GM12878 (cell line): Measurements from ENCODE around the gene VPS18. TPM values are rescaled to one million over a fixed set of nuclear protein-coding genes. Genes with fewer than 3 reads are reported as not detected.

ENCODE experiments used
- ATAC-seq: fragments of 200-7000 bp; cut with Tn5 transposase; 3 replicates; pipeline ENCODE4 v1.9.1; 2020; ENCODE audit warnings: mild to moderate bottlenecking, moderate library complexity
- BruUV-seq: library from RNA; stranded (reverse); fragments of 400-500 nt; replicated peaks from 2 replicates; lab custom pipeline; 2021; lab: Mats Ljungman, UMichigan
- CTCF ChIA-PET: fragments of 300-600 bp; sonication (Branson Sonifier 250); formaldehyde crosslinking; extraction: SDS; loops from one replicate; lab custom pipeline; 2021; ENCODE audit warnings: inconsistent platforms; lab: Yijun Ruan, JAX
- POLR2A ChIA-PET: fragments of 350-600 bp; formaldehyde crosslinking; extraction: SDS; loops from one replicate; lab custom pipeline; 2021; ENCODE audit warnings: inconsistent platforms; lab: Charles Lee
- RAD21 ChIA-PET: fragments of 300-600 bp; sonication (Branson Sonifier 250); formaldehyde crosslinking; loops from one replicate; lab custom pipeline; 2023; ENCODE audit warnings: antibody characterized with exemption; ENCODE audit not compliant: unreplicated experiment; lab: Charles Lee
- SMC1A ChIA-PET: fragments of 300-600 bp; sonication (Branson Sonifier 250); formaldehyde crosslinking; loops from one replicate; lab custom pipeline; 2023; ENCODE audit not compliant: unreplicated experiment, uncharacterized antibody; lab: Charles Lee
- DNase-seq: peaks from one replicate; pipeline ENCODE4 v3.0.0-alpha.2; 2011; ENCODE audit warnings: low read depth, low spot score
- FAIRE-seq: peaks from 3 replicates; lab custom pipeline; 2011; peaks lifted over from hg19 to GRCh38; lab: Jason Lieb, UNC
- H2AFZ ChIP-seq: 2 replicates; pipeline ENCODE4 v1.6.0; 2011; ENCODE audit warnings: low read depth, low read length, control low read depth; ENCODE audit not compliant: control insufficient read depth
- H3K27ac ChIP-seq: 2 replicates; pipeline ENCODE4 v1.5.1; 2011; ENCODE audit warnings: control low read depth; ENCODE audit not compliant: control insufficient read depth, insufficient read depth
- H3K27me3 ChIP-seq, 2 experiments: replicated peaks in 1 of 2; 2 replicates each; pipeline versions ENCODE4 v1.6.0 to v1.6.1; 2011; ENCODE audit warnings: low read length in 1 of 2; ENCODE audit not compliant: control insufficient read depth in 2 of 2, insufficient read depth in 2 of 2
- H3K36me3 ChIP-seq, 2 experiments: 2 replicates each; pipeline ENCODE4 v1.5.1; 2011; ENCODE audit warnings: low read length in 1 of 2; ENCODE audit not compliant: control insufficient read depth in 2 of 2, insufficient read depth in 2 of 2
- H3K4me1 ChIP-seq: 2 replicates; pipeline ENCODE4 v1.6.1; 2011; ENCODE audit warnings: mild to moderate bottlenecking, low read length, moderate library complexity, mixed read lengths; ENCODE audit not compliant: control insufficient read depth, insufficient read depth
- H3K4me2 ChIP-seq: 2 replicates; pipeline ENCODE4 v1.6.0; 2011; ENCODE audit warnings: control low read depth; ENCODE audit not compliant: control insufficient read depth, insufficient read depth
- H3K4me3 ChIP-seq: fragments of 200-600 bp; sonication (generic); 2 replicates; pipeline ENCODE4 v1.5.1; 2016
- H3K79me2 ChIP-seq: 2 replicates; pipeline ENCODE4 v1.6.0; 2011; ENCODE audit warnings: low read length; ENCODE audit not compliant: control insufficient read depth, insufficient read depth
- H3K9ac ChIP-seq: 2 replicates; pipeline ENCODE4 v1.8.0; 2011; ENCODE audit warnings: low read length, control low read depth, mixed read lengths; ENCODE audit not compliant: control insufficient read depth, insufficient read depth
- H3K9me3 ChIP-seq: replicated peaks from 3 replicates; pipeline ENCODE4 v1.5.1; 2011; ENCODE audit warnings: mild to moderate bottlenecking, low read length; ENCODE audit not compliant: control insufficient read depth, insufficient read depth
- H4K20me1 ChIP-seq: 2 replicates; pipeline ENCODE4 v1.6.0; 2011; ENCODE audit not compliant: control insufficient read depth, insufficient read depth
- BCLAF1 ChIP-seq: fragments of 450-650 bp; IDR thresholded peaks from 2 replicates; pipeline ENCODE4 v1.6.1; 2017; ENCODE audit warnings: antibody characterized with exemption, mild to moderate bottlenecking, moderate library complexity
- FOS ChIP-seq: IDR thresholded peaks from 3 replicates; pipeline ENCODE4 v1.6.1; 2011; ENCODE audit warnings: borderline replicate concordance; ENCODE audit not compliant: insufficient read length; ENCODE audit errors: extremely low read depth
- IKZF2 ChIP-seq, 2 experiments: fragments of 450-650 bp; IDR thresholded peaks; 2 replicates each; pipeline ENCODE4 v1.6.1; 2017; ENCODE audit warnings: mild to moderate bottlenecking in 2 of 2, moderate library complexity in 2 of 2
- MYC ChIP-seq: IDR thresholded peaks from 2 replicates; pipeline ENCODE4 v1.6.1; 2011; ENCODE audit warnings: mild to moderate bottlenecking, low read length, moderate library complexity, inconsistent platforms; ENCODE audit not compliant: insufficient read depth, insufficient replicate concordance, insufficient read length, severe bottlenecking
- PBX3 ChIP-seq: IDR thresholded peaks from 2 replicates; pipeline ENCODE4 v1.6.1; 2011; ENCODE audit warnings: mild to moderate bottlenecking, low read depth, low read length, moderate library complexity; ENCODE audit not compliant: insufficient replicate concordance
- ZNF24 ChIP-seq: fragments of 450-650 bp; IDR thresholded peaks from 2 replicates; pipeline ENCODE4 v1.6.1; 2017; ENCODE audit warnings: antibody characterized with exemption, mild to moderate bottlenecking
- whole genome bisulfite sequencing: methylation state at CpG from one replicate; pipeline ENCODE4 v1.1.6; 2016; ENCODE audit warnings: low lambda C conversion rate; ENCODE audit not compliant: insufficient replicate concordance, insufficient coverage; ENCODE audit errors: missing lambda C conversion rate; 5-methylcytosine and 5-hydroxymethylcytosine counted together
- in situ Hi-C: fragments of 300-500 bp; cut with MboI; formaldehyde crosslinking; loops from 9 replicates; pipeline ENCODE4 v1.14.3; 2018; ENCODE audit warnings: mixed read lengths
- intact Hi-C: fragments of 100-400 bp; cut with micrococcal nuclease; formaldehyde crosslinking; loops from one replicate; pipeline ENCODE4 v1.14.2; 2022; ENCODE audit not compliant: unreplicated experiment
- polyA plus RNA-seq, 11 experiments: library from polyadenylated mRNA; depleted of rRNA in 4 of 11; unstranded in 6 of 11; stranded (reverse) in 5 of 11; fragments of >200 nt; fragmentation: Nextera tagmentation in 4 of 11; fragmentation: Illumina TruSeq in 1 of 11; extraction: Ambion mirVana in 4 of 11; extraction: Trizol in 1 of 11; gene quantifications; 1 replicate in 1 of 11; 2 replicates in 10 of 11; pipeline versions ENCODE4 v1.2.1 to v1.2.3, GENCODE V29; 2011 to 2016; ENCODE audit warnings: inconsistent platforms in 2 of 11, missing spikeins in 2 of 11, low read depth in 1 of 11
- total RNA-seq, 4 experiments: library from RNA; depleted of rRNA in 3 of 4; stranded (reverse); fragments of >200 nt in 3 of 4; fragmentation: Illumina TruSeq in 1 of 4; extraction: Trizol in 1 of 4; gene quantifications; 2 replicates each; pipeline versions ENCODE4 v1.2.1 to v1.2.3, GENCODE V29; 2013 to 2021
- TF ChIP-seq, protein P1 (sequence below), 3 experiments: IDR thresholded peaks in 2 of 3; conservative IDR thresholded peaks in 1 of 3; 2 replicates each; pipeline ENCODE4 v1.5.1; 2011; ENCODE audit warnings: low read depth in 3 of 3, low read length in 3 of 3, mild to moderate bottlenecking in 3 of 3, control low read depth in 2 of 3, moderate library complexity in 2 of 3, inconsistent platforms in 1 of 3, mixed read lengths in 1 of 3; ENCODE audit not compliant: control insufficient read depth in 2 of 3, insufficient read depth in 1 of 3; ENCODE audit errors: extremely low read depth in 1 of 3
- TF ChIP-seq, protein P2 (sequence below): fragments of 450-650 bp; IDR thresholded peaks from 2 replicates; pipeline ENCODE4 v1.6.1; 2016; ENCODE audit warnings: mild to moderate bottlenecking

Gene VPS18
- total and polyA plus RNA-seq, 10 of the 15 experiments (the other 5 are each of a cell fraction or from before 2014, with no cell fraction given): 0.71 to 20.4 (median 10.6) TPM

DNA sequence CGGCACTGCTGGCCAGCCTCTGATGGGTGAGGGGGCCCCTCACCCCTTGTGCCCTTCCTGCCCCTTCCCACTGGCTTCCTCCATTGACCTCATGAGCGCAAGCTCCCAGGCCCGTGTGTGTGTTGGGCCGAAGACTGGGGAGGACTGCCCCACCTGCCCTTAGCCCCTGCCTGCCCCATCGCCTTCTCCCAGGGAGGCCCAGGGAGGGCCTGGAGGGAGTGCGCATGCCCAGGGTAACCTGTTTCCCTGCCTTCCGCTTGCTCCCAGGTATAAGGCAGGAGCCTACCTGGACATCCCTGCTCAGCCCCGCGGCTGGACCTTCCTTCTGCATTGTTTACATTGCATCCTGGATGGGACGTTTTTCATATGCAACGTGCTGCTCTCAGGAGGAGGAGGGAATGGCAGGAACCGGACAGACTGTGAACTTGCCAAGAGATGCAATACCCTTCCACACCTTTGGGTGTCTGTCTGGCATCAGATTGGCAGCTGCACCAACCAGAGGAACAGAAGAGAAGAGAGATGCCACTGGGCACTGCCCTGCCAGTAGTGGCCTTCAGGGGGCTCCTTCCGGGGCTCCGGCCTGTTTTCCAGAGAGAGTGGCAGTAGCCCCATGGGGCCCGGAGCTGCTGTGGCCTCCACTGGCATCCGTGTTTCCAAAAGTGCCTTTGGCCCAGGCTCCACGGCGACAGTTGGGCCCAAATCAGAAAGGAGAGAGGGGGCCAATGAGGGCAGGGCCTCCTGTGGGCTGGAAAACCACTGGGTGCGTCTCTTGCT is 43.7 kb downstream of the VPS18 start:
- no peak overlapping the region for H3K4me2 ChIP-seq
- no peaks in the 10 kb centered on the region for H3K79me2 ChIP-seq
- RAD21 ChIA-PET: no interaction called here
- no peaks in the 10 kb centered on the region for H3K9me3 ChIP-seq
- no TSS peak for BruUV-seq
- H3K27me3 ChIP-seq: no peaks in the 10 kb centered on the region
- DNase-seq (no peak), FAIRE-seq (no peak), ATAC-seq (no peak)
- no peaks in the 10 kb centered on the region for H3K36me3 ChIP-seq
- in situ Hi-C loops: no loop called here
- SMC1A ChIA-PET: interaction anchor here (0.6 to 1.0 kb wide), 2 partner anchors 66 to 79 kb away, joined by 3 read pairs; no protein-coding TSS in a partner anchor
- no peak overlapping the region for H3K9ac ChIP-seq
- no peak overlapping the region for H3K27ac ChIP-seq
- H4K20me1 ChIP-seq: no peaks in the 10 kb centered on the region
- WGBS: 65% methylated on average over 19 of the region's 19 CpGs
- CTCF ChIA-PET: interaction anchor here (5.2 kb wide), 1 partner anchor 86 kb away, joined by 43 read pairs; no protein-coding TSS in a partner anchor
- peaks cover 23% of the 10 kb centered on the region for H3K4me1 ChIP-seq
- H3K4me3 ChIP-seq: no peak overlapping the region
- TF ChIP-seq, protein P1, sequence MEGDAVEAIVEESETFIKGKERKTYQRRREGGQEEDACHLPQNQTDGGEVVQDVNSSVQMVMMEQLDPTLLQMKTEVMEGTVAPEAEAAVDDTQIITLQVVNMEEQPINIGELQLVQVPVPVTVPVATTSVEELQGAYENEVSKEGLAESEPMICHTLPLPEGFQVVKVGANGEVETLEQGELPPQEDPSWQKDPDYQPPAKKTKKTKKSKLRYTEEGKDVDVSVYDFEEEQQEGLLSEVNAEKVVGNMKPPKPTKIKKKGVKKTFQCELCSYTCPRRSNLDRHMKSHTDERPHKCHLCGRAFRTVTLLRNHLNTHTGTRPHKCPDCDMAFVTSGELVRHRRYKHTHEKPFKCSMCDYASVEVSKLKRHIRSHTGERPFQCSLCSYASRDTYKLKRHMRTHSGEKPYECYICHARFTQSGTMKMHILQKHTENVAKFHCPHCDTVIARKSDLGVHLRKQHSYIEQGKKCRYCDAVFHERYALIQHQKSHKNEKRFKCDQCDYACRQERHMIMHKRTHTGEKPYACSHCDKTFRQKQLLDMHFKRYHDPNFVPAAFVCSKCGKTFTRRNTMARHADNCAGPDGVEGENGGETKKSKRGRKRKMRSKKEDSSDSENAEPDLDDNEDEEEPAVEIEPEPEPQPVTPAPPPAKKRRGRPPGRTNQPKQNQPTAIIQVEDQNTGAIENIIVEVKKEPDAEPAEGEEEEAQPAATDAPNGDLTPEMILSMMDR (IDR thresholded peaks at IDR 0.05 in 2 of 3, conservative IDR thresholded peaks at IDR 0.05 in 1 of 3; ENCODE audit: control insufficient read depth in 2 of 3, extremely low read depth in 1 of 3, insufficient read depth in 1 of 3, low read depth in 3 of 3, low read length in 3 of 3): peak in 2 of 3 experiments; percentile 26 to 38; a peak in 3 of 6 replicates
- TF ChIP-seq ZNF24 (no peak), PBX3 (no peak), IKZF2 (IDR thresholded peaks at IDR 0.05) (no peak), BCLAF1 (no peak), FOS (no peak), MYC (no peak)
- TF ChIP-seq, protein P2, sequence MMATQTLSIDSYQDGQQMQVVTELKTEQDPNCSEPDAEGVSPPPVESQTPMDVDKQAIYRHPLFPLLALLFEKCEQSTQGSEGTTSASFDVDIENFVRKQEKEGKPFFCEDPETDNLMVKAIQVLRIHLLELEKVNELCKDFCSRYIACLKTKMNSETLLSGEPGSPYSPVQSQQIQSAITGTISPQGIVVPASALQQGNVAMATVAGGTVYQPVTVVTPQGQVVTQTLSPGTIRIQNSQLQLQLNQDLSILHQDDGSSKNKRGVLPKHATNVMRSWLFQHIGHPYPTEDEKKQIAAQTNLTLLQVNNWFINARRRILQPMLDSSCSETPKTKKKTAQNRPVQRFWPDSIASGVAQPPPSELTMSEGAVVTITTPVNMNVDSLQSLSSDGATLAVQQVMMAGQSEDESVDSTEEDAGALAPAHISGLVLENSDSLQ: peak; percentile 15; the same call in 1 of the 2 replicates
- TF ChIP-seq, all 136 proteins: peak for 2
- H2AFZ ChIP-seq: no peak overlapping the region
- POLR2A ChIA-PET: interaction anchor here (0.6 kb wide), 1 partner anchor 160 kb away, joined by 3 read pairs; no protein-coding TSS in a partner anchor
- intact Hi-C loops: no loop called here
